Urinary bladder (tissue), 4 donors: ENCODE data around the gene PPP2R3B. TPM values are rescaled to one million over a fixed set of nuclear protein-coding genes. Genes with fewer than 3 reads are reported as not detected.
"Not testable (repeated sequence)": the region's sequence is repeated elsewhere in the genome, so short reads cannot be mapped to it uniquely, and the experiment has no call there.

Experiments used
- DNase-seq: peaks from one replicate; pipeline ENCODE4 v3.0.0-alpha.2; 2015; ENCODE audit errors: extremely low spot score
- H3K27ac ChIP-seq: one replicate; pipeline ENCODE4 v1.5.1; 2013; ENCODE audit warnings: low read depth, mild to moderate bottlenecking, moderate library complexity
- H3K36me3 ChIP-seq: one replicate; pipeline ENCODE4 v1.6.1; 2013; ENCODE audit warnings: mild to moderate bottlenecking, moderate library complexity; ENCODE audit not compliant: insufficient read depth
- H3K4me1 ChIP-seq: one replicate; pipeline ENCODE4 v1.6.1; 2013; ENCODE audit warnings: mild to moderate bottlenecking, moderate library complexity; ENCODE audit not compliant: insufficient read depth
- H3K4me3 ChIP-seq: one replicate; pipeline ENCODE4 v1.5.1; 2013; ENCODE audit warnings: low read depth, low read length
- WGBS: extraction: QIAGEN DNeasy Blood & Tissue Kit; methylation state at CpG from one replicate; pipeline ENCODE4 v1.1.7; 2013; 5-methylcytosine and 5-hydroxymethylcytosine counted together
- polyA plus RNA-seq: library from polyadenylated mRNA; stranded (reverse); fragments of 200-250 nt; gene quantifications from one replicate; pipeline ENCODE4 v1.2.3, GENCODE V29; 2013
- total RNA-seq: library from RNA; depleted of rRNA; stranded (reverse); fragments of >200 nt; gene quantifications from one replicate; pipeline ENCODE4 v1.2.3, GENCODE V29; 2014
- donor health status: healthy with polysubstance abuse.
- donor health status: healthy.

Gene PPP2R3B
- total and polyA plus RNA-seq, 2 donors = 11.0 to 16.1 TPM

GRCh38 chrX:420496-421223 lies 34.0 kb upstream of the PPP2R3B start:
- Histone ChIP-seq H3K36me3 (no peaks in the 10 kb centered on the region), H3K27ac (no peak overlapping the region), H3K4me1 (no peaks in the 10 kb centered on the region), H3K4me3 (no peak overlapping the region)
- 95% methylated on average over 41 of the region's 41 CpGs for WGBS
- no peak for DNase-seq

GRCh38 chrX:418927-419729 lies 32.4 kb upstream of the PPP2R3B start:
- WGBS = 82% methylated on average over 55 of the region's 55 CpGs
- H3K36me3 ChIP-seq = no peaks in the 10 kb centered on the region
- no peak for DNase-seq
- H3K4me3 ChIP-seq = no peak overlapping the region
- H3K4me1 ChIP-seq = no peaks in the 10 kb centered on the region
- no peak overlapping the region for H3K27ac ChIP-seq

- H3K27ac ChIP-seq, H3K4me3 ChIP-seq, DNase-seq, H3K36me3 ChIP-seq, H3K4me1 ChIP-seq: not testable (repeated sequence)
- WGBS = 92% methylated on average over 5 of the region's 5 CpGs
These were observed 28.8 kb upstream of the PPP2R3B start for GRCh38 chrX:415498-415897.

- no peak for DNase-seq
- Histone ChIP-seq H3K27ac (no peak overlapping the region), H3K4me1 (no peaks in the 10 kb centered on the region), H3K36me3 (no peaks in the 10 kb centered on the region), H3K4me3 (no peak overlapping the region)
- WGBS = 8% methylated on average over 47 of the region's 47 CpGs
These were observed 26.9 kb upstream of the PPP2R3B start for GRCh38 chrX:413322-414201.

- Histone ChIP-seq H3K4me3 (no peak overlapping the region), H3K36me3 (no peaks in the 10 kb centered on the region), H3K4me1 (no peaks in the 10 kb centered on the region), H3K27ac (no peak overlapping the region)
- 96% methylated on average over 17 of the region's 17 CpGs for WGBS
- DNase-seq = no peak
These were observed 23.6 kb upstream of the PPP2R3B start for GRCh38 chrX:410296-410695.

- no peaks in the 10 kb centered on the region for H3K4me1 ChIP-seq
- no peak for DNase-seq
- WGBS = 92% methylated on average over 5 of the region's 5 CpGs
These were observed 18.4 kb upstream of the PPP2R3B start for GRCh38 chrX:405149-405548.

GRCh38 chrX:404656-405055 lies 17.9 kb upstream of the PPP2R3B start:
- H3K4me1 ChIP-seq = no peaks in the 10 kb centered on the region
- no peak overlapping the region for H3K4me3 ChIP-seq
- no peak overlapping the region for H3K27ac ChIP-seq
- no peaks in the 10 kb centered on the region for H3K36me3 ChIP-seq
- WGBS = 77% methylated on average over 10 of the region's 10 CpGs
- DNase-seq = no peak

More at GRCh38 chrX:405149-405548, 18.4 kb upstream of the PPP2R3B start:
- Histone ChIP-seq H3K27ac (no peak overlapping the region), H3K36me3 (no peaks in the 10 kb centered on the region), H3K4me3 (no peak overlapping the region)

GRCh38 chrX:402857-403256 lies 16.1 kb upstream of the PPP2R3B start:
- Histone ChIP-seq H3K4me1 (no peaks in the 10 kb centered on the region), H3K27ac (no peak overlapping the region), H3K4me3 (no peak overlapping the region), H3K36me3 (no peaks in the 10 kb centered on the region)
- WGBS = 87% methylated on average over 12 of the region's 12 CpGs
- no peak for DNase-seq

GRCh38 chrX:400258-400657 lies 13.6 kb upstream of the PPP2R3B start:
- Histone ChIP-seq H3K4me3 (no peak overlapping the region), H3K36me3 (no peaks in the 10 kb centered on the region), H3K4me1 (peaks cover 1% of the 10 kb centered on the region), H3K27ac (no peak overlapping the region)
- 86% methylated on average over 15 of the region's 15 CpGs for WGBS
- DNase-seq = no peak

GRCh38 chrX:397575-397974 lies 10.9 kb upstream of the PPP2R3B start:
- Histone ChIP-seq H3K36me3 (no peaks in the 10 kb centered on the region), H3K4me3 (no peak overlapping the region), H3K4me1 (peaks cover 1% of the 10 kb centered on the region), H3K27ac (no peak overlapping the region)
- WGBS = 20% methylated on average over 20 of the region's 20 CpGs
- DNase-seq = no peak

GRCh38 chrX:394830-395229 lies 8.1 kb upstream of the PPP2R3B start:
- Histone ChIP-seq H3K27ac (no peak overlapping the region), H3K36me3 (no peaks in the 10 kb centered on the region), H3K4me1 (peaks cover 1% of the 10 kb centered on the region), H3K4me3 (no peak overlapping the region)
- DNase-seq = no peak
- 93% methylated on average over 7 of the region's 7 CpGs for WGBS

- 88% methylated on average over 7 of the region's 7 CpGs for WGBS
These were observed 5.8 kb upstream of the PPP2R3B start for GRCh38 chrX:392575-392846.

GRCh38 chrX:391717-392574 lies 5.2 kb upstream of the PPP2R3B start:
- H3K27ac ChIP-seq = no peak overlapping the region
- no peaks in the 10 kb centered on the region for H3K36me3 ChIP-seq
- WGBS = 88% methylated on average over 34 of the region's 34 CpGs
- H3K4me3 ChIP-seq = no peak overlapping the region
- DNase-seq = no peak
- no peaks in the 10 kb centered on the region for H3K4me1 ChIP-seq

More at GRCh38 chrX:392575-392846, 5.8 kb upstream of the PPP2R3B start:
- H3K4me3 ChIP-seq = no peak overlapping the region
- no peak for DNase-seq
- H3K27ac ChIP-seq = no peak overlapping the region
- peaks cover 1% of the 10 kb centered on the region for H3K4me1 ChIP-seq
- no peaks in the 10 kb centered on the region for H3K36me3 ChIP-seq
